Lower lobe of right lung (tissue), 2 donors: ENCODE data around the gene APPL2. TPM values are rescaled to one million over a fixed set of nuclear protein-coding genes. Genes with fewer than 3 reads are reported as not detected.

Source experiments
- ATAC-seq, 2 donors: fragments of 200-7000 bp; cut with Tn5 transposase; one replicate each; pipeline ENCODE4 v1.9.1; 2020 to 2022; ENCODE audit warnings: mild to moderate bottlenecking in 2 of 2, moderate library complexity in 2 of 2
- DNase-seq: peaks from one replicate; pipeline ENCODE4 v3.0.0-alpha.2; 2020
- H3K27ac ChIP-seq: fragments of 200-600 bp; one replicate; pipeline ENCODE4 v1.8.0; 2022
- H3K27me3 ChIP-seq: fragments of 200-600 bp; one replicate; pipeline ENCODE4 v1.8.0; 2022; ENCODE audit warnings: low read depth
- H3K36me3 ChIP-seq: fragments of 200-600 bp; one replicate; pipeline ENCODE4 v1.8.0; 2022; ENCODE audit warnings: mild to moderate bottlenecking
- H3K4me1 ChIP-seq: fragments of 200-600 bp; one replicate; pipeline ENCODE4 v1.8.0; 2022
- H3K4me3 ChIP-seq: fragments of 200-600 bp; one replicate; pipeline ENCODE4 v1.8.0; 2022; ENCODE audit warnings: mild to moderate bottlenecking
- H3K9me3 ChIP-seq: fragments of 200-600 bp; one replicate; pipeline ENCODE4 v1.8.0; 2022
- intact Hi-C: fragments of 100-400 bp; cut with DNase I; formaldehyde crosslinking; loops from one replicate; pipeline ENCODE4 v1.11.0; 2022
- total RNA-seq: library from RNA; stranded (reverse); fragmentation: NEBNext Ultra II Directional; extraction: Animal tissue kit (Norgen Biotek cat#: 25700); gene quantifications from one replicate; pipeline ENCODE4 v1.2.1, GENCODE V29; 2021
- TF ChIP-seq, protein P1 (sequence below): fragments of 200-600 bp; IDR thresholded peaks from one replicate; pipeline ENCODE4 v1.8.0; 2022; ENCODE audit warnings: antibody characterized with exemption, mild to moderate bottlenecking
- donor health status: DM: no; HTN: yes; CAD: no; lungs with severe emphysema.

The APPL2 gene
- total RNA-seq, 1 donor from 2014 or later: 34.0 TPM

GRCh38 chr12:105142259-105142658 is 93.7 kb downstream of the APPL2 start:
- TF ChIP-seq, protein P1, sequence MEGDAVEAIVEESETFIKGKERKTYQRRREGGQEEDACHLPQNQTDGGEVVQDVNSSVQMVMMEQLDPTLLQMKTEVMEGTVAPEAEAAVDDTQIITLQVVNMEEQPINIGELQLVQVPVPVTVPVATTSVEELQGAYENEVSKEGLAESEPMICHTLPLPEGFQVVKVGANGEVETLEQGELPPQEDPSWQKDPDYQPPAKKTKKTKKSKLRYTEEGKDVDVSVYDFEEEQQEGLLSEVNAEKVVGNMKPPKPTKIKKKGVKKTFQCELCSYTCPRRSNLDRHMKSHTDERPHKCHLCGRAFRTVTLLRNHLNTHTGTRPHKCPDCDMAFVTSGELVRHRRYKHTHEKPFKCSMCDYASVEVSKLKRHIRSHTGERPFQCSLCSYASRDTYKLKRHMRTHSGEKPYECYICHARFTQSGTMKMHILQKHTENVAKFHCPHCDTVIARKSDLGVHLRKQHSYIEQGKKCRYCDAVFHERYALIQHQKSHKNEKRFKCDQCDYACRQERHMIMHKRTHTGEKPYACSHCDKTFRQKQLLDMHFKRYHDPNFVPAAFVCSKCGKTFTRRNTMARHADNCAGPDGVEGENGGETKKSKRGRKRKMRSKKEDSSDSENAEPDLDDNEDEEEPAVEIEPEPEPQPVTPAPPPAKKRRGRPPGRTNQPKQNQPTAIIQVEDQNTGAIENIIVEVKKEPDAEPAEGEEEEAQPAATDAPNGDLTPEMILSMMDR: no peak
- Histone ChIP-seq H3K4me3 (no peak overlapping the region), H3K36me3 (peaks cover 94% of the 10 kb centered on the region), H3K4me1 (no peaks in the 10 kb centered on the region), H3K27ac (no peak overlapping the region), H3K27me3 (no peaks in the 10 kb centered on the region), H3K9me3 (no peaks in the 10 kb centered on the region)
- DNase-seq (no peak), ATAC-seq (no peak)
- intact Hi-C loops: no loop called here

DNA sequence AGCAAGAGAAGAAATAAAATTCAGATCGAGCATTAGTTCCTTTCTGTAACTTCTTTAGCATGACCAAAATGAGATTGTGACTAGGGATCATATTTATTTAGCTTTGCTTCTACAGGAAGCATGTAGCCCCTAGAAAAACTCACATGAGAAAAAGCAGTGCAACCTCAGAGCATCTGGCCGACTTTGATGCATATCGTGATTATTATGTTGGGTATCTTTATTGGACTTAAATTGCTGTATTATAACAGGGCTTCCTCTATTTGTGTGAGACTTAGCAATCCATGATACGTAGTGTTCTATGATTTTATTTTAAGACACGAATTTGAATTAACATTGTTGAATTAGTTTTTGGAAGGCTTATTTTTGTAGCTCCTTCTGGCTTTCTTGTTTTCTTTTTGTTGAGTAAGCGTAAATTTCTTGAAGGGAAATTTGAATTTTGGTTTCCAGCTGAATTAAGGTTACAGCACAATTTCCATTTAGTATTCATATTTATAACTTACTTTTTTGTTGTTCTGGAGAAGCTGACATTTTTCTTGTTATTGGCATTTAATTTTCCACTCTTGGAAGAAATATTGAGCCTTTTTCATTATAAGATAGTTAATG is 94.6 kb downstream of the APPL2 start:
- H3K36me3 ChIP-seq: peaks cover 94% of the 10 kb centered on the region
- no peak for ATAC-seq
- TF ChIP-seq, protein P1: no peak

GRCh38 chr12:105138248-105138647 is 97.7 kb downstream of the APPL2 start:
- H3K4me1 ChIP-seq: no peaks in the 10 kb centered on the region
- H3K4me3 ChIP-seq: no peak overlapping the region
- intact Hi-C loops: no loop called here
- DNase-seq (no peak), ATAC-seq (no peak)
- no peaks in the 10 kb centered on the region for H3K9me3 ChIP-seq
- no peak overlapping the region for H3K27ac ChIP-seq
- peaks cover 91% of the 10 kb centered on the region for H3K36me3 ChIP-seq
- TF ChIP-seq, protein P1: no peak
- no peaks in the 10 kb centered on the region for H3K27me3 ChIP-seq

More for the DNA sequence above, 94.6 kb downstream of the APPL2 start:
- Histone ChIP-seq H3K4me3 (no peak overlapping the region), H3K4me1 (no peaks in the 10 kb centered on the region), H3K27ac (no peak overlapping the region), H3K9me3 (no peaks in the 10 kb centered on the region), H3K27me3 (no peaks in the 10 kb centered on the region)
- intact Hi-C loops: no loop called here
- DNase-seq: no peak

Other genes with a start within 250 kb of the APPL2 start
- 11.7 TPM for gene NOPCHAP1, start 249.9 kb downstream of the APPL2 start, total RNA-seq
- 9.7 TPM for gene ALDH1L2, start 151.7 kb downstream of the APPL2 start, total RNA-seq
- 68.9 TPM for gene WASHC4, start 128.4 kb downstream of the APPL2 start, total RNA-seq
- 14.2 TPM for gene C12orf75, start 94.5 kb upstream of the APPL2 start, total RNA-seq